ENCODE data around the gene FBH1.
"Not testable (repeated sequence)": the region's sequence is repeated elsewhere in the genome, so short reads cannot be mapped to it uniquely, and the experiment has no call there.

FBH1 gene

GRCh38 chr10:5943536-5943935 is 53.5 kb downstream of the FBH1 start:
- no peak for DNase-seq

DNA sequence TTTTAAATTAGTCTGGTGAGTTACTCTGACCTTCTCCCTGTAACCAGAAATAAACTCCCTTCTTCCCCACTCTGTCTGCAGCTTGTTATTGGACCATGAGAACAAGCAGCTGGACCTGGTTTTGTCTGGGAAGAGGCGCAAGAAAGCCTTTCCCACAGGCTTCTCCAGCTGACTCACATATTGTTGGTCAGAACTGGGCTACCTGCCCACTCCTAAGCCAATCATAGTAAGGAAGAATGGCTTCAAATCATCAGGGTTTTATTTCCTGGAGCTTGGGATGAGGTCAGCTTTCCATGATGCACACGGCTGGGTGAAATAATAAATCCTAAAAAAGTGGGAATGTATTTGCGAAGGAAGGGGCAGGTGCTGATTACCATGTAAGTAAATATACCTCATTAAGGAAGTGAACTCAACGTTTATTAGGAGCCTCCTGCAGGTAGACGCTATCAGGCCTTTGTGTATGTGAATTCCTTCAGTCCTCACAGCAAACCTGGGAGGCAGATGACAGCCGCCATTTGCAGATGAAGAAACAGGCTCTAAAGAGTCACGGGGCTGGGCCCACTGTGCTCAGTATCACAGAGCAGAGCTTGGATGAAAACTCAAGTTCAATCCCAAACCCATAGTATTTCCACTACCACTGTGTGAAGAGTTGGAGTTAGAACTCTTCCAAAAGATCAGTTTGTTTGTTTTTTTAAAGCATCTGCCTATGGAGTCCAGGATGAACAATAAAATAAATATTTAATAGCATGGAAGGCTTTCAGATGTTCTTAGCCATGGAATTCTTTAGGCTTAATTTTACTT is 54.5 kb downstream of the FBH1 start:
- DNase-seq = no peak

GRCh38 chr10:5945190-5945509 is 55.1 kb downstream of the FBH1 start:
- DNase-seq = no peak

DNA sequence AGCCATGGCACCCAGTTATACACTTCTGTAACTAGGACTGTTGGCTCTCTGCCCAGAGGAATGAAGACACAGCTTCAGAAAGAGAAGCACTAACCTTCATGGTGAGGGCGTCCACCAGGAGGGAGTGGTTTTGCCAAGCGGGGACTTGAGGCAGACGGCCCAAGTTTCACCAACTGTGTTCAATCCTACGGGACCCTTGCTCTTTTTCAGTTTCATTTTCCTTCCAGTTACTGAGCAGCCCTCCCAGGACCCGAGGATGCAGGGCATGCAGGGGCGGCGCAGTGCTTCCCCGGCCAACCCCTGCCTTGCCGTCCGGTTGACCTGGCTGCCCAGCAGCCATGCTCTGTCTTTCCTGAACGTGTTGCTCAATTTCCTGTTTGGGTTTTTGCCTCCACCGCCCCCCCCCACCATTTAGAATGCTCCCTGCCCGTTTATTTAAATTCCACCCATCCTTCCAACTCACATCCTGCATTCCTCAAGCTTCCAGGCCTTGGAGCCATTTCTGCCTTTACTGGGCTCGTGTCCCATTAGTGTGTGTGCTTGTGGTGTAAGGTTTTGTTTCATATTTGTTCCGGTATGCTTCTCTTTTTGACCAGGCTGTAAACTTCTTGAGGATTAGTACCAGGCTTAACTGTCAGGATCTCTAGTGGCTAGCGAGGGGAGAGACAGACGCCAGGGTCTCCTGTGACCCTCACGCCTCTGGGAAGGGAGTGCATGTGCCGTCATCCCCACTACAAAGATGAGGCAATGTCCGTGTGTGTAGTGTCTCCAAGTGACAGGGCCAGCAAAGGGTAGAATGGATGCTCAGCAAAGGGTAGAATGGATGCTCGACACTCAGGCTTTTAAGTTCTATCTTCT is 55.7 kb downstream of the FBH1 start:
- DNase-seq = no peak

- DNase-seq = not testable (repeated sequence)
Measured at GRCh38 chr10:5946419-5946775, 56.4 kb downstream of the FBH1 start.

DNA sequence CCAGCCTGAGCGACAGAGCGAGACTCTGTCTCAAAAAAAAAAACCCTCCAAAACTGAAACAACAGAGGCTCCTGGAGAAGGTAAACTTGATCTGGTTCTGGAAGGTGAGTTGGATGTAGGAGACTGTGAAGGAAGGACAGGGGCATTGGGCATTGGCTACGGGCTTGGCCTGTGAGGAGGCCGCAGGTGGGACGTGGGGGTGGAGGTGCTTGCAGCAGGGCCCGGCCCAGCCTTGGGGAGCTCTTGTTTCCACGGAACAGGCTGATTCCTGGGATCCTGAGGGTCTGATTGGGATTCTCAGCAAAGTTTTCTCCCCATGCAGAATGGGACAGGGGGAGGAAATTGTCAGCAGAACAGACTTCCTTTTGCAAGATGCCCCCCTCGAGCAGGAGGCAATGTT is 56.7 kb downstream of the FBH1 start:
- DNase-seq = no peak

DNA sequence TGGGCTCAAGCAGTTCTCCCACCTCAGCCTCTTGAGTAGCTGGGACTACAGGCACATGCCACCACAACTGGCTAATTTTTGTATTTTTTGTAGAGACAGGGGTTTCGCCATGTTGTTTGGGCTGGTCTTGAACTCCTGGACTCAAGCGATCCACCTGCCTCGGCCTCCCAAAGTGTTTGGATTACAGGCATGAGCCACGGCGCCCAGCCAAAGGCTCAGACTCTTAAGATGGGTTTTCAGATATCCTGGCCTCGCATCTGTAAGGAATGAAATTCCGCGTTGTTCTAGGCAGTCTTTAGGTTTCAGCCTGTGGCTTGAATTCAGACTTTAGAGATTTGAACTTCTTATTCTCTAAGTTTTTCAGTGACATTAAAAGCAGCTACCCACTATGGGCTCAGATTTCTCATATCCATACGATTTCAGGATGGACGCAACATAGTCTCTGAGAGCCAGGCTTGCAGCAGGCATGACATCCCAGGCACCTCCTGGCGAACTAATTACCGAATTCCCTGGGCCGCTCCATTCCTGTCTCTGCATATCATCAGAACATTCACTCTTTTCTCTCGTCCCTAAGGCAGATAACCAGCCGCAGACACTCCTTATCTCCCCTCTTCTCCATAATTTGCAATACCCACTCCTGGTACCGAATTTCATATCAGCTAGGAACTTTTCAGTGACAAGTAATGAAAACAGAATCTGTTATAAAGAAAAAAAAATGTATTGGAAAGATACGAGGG is 57.6 kb downstream of the FBH1 start:
- DNase-seq = no peak

GRCh38 chr10:5948208-5948585 is 58.2 kb downstream of the FBH1 start:
- DNase-seq = no peak

DNA sequence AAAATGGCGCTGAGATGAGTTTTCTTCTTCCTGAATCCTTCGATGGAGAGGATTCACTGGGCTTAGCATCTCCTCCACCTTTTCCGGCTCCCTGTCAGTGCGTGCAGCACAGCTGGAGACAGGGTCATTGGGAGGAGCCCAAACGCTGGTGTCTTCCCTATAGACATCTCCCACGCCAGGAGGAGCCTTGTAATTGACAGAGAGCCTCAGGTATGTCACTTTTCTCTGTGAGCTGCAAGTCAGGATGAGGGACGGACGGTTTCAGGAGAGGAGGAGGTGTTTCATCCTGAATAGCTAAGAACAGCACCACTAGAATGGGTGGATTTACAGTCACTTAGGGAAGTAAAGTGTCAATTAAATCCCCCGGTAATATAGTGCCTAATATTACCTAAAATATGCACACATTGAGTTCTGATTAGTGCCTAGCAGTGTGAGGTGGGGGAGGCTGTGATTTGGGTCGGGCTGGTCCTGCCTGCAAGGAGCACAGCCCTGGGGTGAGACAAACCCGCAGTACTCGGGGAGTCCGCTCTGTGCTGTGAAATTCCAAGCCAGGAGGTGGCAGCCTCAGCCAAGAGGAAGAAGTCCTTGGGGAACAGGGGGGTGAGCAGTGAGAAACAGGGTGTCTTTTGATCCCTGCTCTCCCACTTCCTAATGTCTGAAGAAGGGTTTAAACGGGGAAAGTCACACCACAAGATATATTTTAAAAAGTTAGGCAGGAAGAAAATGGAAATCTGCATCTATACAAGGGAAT is 59.1 kb downstream of the FBH1 start:
- peak; percentile 37 for DNase-seq

GRCh38 chr10:5951167-5951711 is 61.2 kb downstream of the FBH1 start:
- no peak for DNase-seq

DNA sequence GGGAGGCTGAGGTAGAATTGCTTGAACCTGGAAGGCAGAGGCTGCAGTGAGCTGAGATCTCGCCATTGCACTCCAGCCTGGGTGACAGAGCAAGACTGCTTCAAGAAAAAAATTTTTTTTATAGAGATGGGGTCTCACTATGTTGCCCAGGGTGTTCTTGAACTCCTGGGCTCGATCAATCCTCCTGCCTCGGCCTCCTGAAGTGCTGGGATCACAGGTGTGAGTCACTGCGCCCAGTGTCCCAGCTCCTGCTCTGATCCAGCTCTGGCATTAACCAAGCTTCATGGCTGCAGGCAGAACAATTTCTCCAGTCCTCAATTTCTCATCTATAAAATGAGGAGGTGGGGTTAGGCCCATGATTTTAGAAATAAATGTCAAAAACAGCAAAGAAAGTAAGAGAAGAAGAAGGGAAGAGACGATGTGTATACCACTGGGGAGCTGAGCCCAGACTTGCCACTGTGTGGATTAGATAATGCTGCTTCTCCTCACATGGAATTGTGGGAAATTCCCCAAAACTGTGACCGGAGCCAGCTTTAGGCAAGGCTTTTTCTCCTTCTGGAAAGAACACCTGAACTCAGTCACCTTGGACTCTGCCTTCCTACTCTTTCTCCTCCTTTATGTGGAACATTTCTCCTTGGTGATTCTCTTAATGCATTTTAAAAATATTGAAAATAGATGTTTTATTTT is 61.8 kb downstream of the FBH1 start:
- DNase-seq = no peak

DNA sequence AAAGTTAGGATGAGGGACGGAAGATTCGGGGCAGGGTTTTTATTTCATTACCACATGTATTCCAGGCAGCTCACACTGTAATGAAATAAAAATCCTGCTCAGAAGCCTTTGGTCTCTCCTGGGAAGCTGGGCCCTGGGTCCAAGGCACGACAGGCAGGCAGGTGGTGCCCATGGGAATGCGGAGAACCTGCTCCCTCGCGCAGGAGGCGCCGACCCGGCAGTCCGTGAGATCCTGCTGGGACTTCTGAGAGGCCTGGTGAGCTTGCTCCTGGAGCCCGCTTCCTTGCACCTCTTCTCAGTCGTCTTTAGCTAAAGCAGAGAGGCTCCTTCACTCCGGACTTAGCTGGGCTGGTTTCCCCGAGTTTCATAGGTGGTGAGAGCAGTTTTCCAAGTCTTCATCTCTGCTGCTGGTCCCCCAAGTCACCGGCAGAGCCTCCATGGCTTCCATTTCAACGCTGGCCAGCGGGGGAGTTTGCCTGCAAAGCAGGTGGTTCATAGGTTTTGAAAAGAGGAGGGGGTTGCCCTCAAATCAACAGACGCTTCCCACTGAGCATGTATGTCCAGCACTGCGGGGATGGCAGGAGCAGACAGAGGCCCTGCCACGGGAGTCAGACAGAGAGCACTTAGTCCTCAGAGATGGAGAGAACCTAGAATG is 62.8 kb downstream of the FBH1 start:
- no peak for DNase-seq

- no peak for DNase-seq
Measured at GRCh38 chr10:5953676-5954075, 63.6 kb downstream of the FBH1 start.

DNA sequence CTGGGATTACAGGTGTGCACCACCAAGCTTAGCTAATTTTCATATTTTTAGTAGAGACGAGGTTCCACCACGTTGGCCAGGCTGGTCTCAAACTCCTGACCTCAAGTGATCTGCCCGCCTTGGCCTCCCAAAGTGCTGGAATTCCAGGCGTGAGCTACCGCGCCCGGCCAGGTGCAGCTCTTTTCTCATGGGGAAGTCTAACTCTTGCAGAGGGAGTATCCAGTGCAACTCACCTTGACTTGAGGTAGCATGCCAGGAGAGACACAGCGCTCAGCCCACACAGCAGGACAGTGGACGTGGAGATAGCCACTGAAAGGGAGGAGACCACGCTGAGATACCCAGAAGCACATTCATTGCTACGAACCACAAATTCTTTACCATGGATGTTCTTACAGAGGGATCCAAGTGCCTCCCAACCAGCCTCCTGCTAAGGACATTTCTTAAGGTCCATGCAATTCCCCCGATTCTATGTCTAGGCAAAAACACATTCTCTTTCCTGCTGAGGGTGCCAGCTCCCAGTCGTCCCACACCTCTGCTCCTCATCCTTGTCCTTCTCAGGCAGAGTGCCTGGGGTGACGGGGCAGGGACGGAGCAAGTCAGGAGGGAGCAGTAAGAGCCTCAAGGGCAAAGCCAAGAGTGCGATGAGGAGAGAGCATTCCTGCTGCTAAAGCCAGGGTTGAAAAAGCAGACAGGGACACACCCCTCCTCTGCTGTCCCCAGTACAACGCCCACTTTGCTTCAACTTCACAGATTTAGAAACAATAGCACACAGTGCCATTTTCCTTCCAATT is 66.3 kb downstream of the FBH1 start:
- DNase-seq = no peak

GRCh38 chr10:5958077-5958476 is 68.0 kb downstream of the FBH1 start:
- no peak for DNase-seq

GRCh38 chr10:5958675-5959074 is 68.6 kb downstream of the FBH1 start:
- no peak for DNase-seq

- DNase-seq = no peak
Measured at GRCh38 chr10:5959142-5959541, 69.1 kb downstream of the FBH1 start.

DNA sequence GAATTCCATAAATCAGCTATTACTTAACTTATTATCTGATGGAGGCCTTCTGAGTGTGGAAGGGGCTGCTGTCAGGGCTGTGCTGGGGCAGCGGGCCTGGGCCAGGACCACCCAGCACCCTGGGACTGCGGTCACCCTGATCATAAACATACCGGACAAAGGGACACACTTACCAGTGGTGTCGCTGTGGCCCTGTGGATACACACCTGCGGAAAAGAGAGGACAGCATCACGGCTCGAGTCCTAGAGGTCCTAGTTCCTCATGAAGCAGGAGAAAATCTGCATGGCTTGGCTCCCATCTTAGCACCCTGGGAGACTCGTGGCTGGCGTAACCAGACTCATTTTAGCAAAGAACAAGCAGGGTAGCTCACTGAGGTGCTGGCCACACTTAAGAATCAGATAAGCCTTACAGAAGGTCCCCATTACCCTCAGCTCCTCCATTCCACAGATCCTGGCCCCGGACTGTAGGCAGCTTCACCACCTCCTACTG is 69.6 kb downstream of the FBH1 start:
- no peak for DNase-seq

- DNase-seq = no peak
Measured at GRCh38 chr10:5960070-5960972, 70.3 kb downstream of the FBH1 start.

- DNase-seq = not testable (repeated sequence)
Measured at GRCh38 chr10:5960973-5961275, 70.9 kb downstream of the FBH1 start.
